Type B pancreatic cell (in vitro differentiated cells): ENCODE measurements around the gene AP2S1. TPM values are rescaled to one million over a fixed set of nuclear protein-coding genes. Genes with fewer than 3 reads are reported as not detected.
A peak's percentile ranks its signal among the peaks of the same experiment; 100 is the strongest.

ENCODE experiments used
- DNase-seq: peaks from one replicate; pipeline ENCODE4 v3.0.0; 2021; ENCODE audit warnings: mixed read lengths; ENCODE audit not compliant: unreplicated experiment; ENCODE audit errors: extremely low spot score
- H3K27ac Mint-ChIP-seq: 2 replicates; pipeline ENCODE4 v1.8.0; 2021; ENCODE audit warnings: mild to moderate bottlenecking, mixed read lengths
- H3K27me3 Mint-ChIP-seq: 2 replicates; pipeline ENCODE4 v1.8.0; 2021; ENCODE audit warnings: mixed read lengths
- H3K36me3 Mint-ChIP-seq: 2 replicates; pipeline ENCODE4 v1.8.0; 2021; ENCODE audit warnings: mixed read lengths
- H3K4me1 Mint-ChIP-seq: one replicate; pipeline ENCODE4 v1.8.0; 2021; ENCODE audit warnings: mixed read lengths; ENCODE audit not compliant: unreplicated experiment
- H3K4me3 Mint-ChIP-seq: 2 replicates; pipeline ENCODE4 v1.8.0; 2021; ENCODE audit warnings: mild to moderate bottlenecking, mixed read lengths
- H3K9me3 Mint-ChIP-seq: 2 replicates; pipeline ENCODE4 v1.8.0; 2021; ENCODE audit warnings: mixed read lengths
- total RNA-seq: library from RNA; stranded (reverse); gene quantifications from 2 replicates; pipeline ENCODE4 v1.2.1, GENCODE V29; 2021; ENCODE audit warnings: low replicate concordance
- TF ChIP-seq, protein P1 (sequence below): fragments of 200-600 bp; sonication (generic); conservative IDR thresholded peaks from 2 replicates; pipeline ENCODE4 v1.5.0; 2021; ENCODE audit warnings: antibody characterized with exemption, mild to moderate bottlenecking

Gene AP2S1
- total RNA-seq, 1 donor from 2014 or later, result 128 TPM

DNA sequence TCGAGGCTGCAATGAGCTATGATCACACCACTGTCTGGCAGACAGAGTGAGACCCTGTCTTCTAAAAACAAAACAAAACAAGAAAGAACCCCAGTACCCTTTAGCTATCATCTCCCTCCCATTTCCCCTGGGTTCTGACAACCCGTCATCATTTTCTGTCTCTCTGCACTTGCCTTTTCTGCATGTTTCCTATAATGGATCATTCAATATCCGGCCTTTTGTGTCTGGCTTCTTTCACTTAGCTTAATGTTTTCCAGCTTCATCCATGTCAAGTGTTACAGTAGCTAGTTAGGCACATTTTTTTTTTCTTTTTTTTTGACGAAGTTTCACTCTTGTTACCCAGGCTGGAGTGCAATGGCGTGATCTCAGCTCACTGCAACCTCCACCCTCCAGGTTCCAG is 16.5 kb downstream of the AP2S1 start:
- TF ChIP-seq, protein P1, sequence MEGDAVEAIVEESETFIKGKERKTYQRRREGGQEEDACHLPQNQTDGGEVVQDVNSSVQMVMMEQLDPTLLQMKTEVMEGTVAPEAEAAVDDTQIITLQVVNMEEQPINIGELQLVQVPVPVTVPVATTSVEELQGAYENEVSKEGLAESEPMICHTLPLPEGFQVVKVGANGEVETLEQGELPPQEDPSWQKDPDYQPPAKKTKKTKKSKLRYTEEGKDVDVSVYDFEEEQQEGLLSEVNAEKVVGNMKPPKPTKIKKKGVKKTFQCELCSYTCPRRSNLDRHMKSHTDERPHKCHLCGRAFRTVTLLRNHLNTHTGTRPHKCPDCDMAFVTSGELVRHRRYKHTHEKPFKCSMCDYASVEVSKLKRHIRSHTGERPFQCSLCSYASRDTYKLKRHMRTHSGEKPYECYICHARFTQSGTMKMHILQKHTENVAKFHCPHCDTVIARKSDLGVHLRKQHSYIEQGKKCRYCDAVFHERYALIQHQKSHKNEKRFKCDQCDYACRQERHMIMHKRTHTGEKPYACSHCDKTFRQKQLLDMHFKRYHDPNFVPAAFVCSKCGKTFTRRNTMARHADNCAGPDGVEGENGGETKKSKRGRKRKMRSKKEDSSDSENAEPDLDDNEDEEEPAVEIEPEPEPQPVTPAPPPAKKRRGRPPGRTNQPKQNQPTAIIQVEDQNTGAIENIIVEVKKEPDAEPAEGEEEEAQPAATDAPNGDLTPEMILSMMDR, result no peak
- Mint-ChIP-seq H3K27me3 (no peaks in the 10 kb centered on the region), H3K9me3 (no peaks in the 10 kb centered on the region), H3K4me1 (no peaks in the 10 kb centered on the region), H3K27ac (no peak overlapping the region), H3K36me3 (no peaks in the 10 kb centered on the region), H3K4me3 (no peak overlapping the region)
- no peak for DNase-seq

DNA sequence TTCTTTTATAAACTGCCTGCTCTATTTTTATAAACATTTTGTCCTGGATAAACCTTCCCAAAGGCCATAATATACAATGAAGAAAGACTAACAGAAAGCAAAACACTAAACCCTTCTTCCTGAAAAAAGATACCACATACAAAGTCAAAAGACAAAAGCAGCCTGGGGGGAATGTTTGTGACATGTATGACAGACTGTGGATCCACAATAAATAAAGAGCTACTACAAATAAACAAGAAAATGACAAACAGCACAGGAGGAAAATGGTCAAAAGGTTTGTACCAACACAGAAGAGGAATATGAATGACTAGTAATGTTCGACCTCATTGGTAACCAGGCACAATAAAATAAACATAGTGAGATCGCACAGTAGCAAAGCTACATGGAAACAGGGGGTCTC is 19.8 kb downstream of the AP2S1 start:
- no peaks in the 10 kb centered on the region for H3K27me3 Mint-ChIP-seq
- no peak overlapping the region for H3K27ac Mint-ChIP-seq
- peaks cover 7% of the 10 kb centered on the region for H3K4me1 Mint-ChIP-seq
- H3K9me3 Mint-ChIP-seq, result no peaks in the 10 kb centered on the region
- no peaks in the 10 kb centered on the region for H3K36me3 Mint-ChIP-seq
- no peak overlapping the region for H3K4me3 Mint-ChIP-seq
- DNase-seq, result no peak
- TF ChIP-seq, protein P1, result no peak

DNA sequence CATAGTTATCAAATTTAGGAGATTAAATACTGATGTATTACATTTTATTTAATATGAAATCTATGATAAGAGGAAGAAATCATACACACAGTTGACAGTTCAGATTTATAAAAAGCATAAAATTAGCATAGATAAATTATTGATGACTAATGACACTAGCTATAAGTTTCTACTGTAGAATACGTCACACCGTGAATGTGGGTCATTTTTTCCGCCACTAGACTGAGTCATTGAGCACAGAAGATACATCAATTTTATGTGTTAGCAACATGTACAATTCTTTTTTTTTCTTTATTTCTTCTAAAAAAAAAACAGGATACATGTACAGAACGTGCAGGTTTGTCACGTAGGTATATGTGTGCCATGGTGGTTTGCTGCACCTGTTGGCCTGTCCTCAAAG is 22.2 kb downstream of the AP2S1 start:
- DNase-seq, result no peak
- Mint-ChIP-seq H3K9me3 (no peaks in the 10 kb centered on the region), H3K27ac (no peak overlapping the region), H3K4me1 (peaks cover 7% of the 10 kb centered on the region), H3K4me3 (no peak overlapping the region), H3K36me3 (no peaks in the 10 kb centered on the region), H3K27me3 (no peaks in the 10 kb centered on the region)
- TF ChIP-seq, protein P1, result no peak

DNA sequence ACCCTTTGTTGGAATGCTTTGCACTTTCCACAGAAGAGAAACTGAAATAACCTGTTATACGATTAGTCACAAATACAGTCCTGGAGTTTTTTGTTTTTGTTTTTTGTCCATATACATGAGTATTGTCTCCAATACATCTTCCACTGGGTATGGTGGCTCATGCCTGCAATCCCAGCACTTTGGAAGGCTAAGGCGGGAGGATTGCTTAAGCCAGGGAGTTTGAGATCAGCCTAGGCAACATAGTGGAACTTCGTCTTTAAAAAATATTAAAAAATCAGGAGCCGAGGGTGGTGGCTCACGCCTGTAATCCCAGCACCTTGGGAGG is 25.0 kb downstream of the AP2S1 start:
- no peaks in the 10 kb centered on the region for H3K27me3 Mint-ChIP-seq
- peak overlapping the region; percentile 89 for H3K27ac Mint-ChIP-seq
- TF ChIP-seq, protein P1, result no peak

DNA sequence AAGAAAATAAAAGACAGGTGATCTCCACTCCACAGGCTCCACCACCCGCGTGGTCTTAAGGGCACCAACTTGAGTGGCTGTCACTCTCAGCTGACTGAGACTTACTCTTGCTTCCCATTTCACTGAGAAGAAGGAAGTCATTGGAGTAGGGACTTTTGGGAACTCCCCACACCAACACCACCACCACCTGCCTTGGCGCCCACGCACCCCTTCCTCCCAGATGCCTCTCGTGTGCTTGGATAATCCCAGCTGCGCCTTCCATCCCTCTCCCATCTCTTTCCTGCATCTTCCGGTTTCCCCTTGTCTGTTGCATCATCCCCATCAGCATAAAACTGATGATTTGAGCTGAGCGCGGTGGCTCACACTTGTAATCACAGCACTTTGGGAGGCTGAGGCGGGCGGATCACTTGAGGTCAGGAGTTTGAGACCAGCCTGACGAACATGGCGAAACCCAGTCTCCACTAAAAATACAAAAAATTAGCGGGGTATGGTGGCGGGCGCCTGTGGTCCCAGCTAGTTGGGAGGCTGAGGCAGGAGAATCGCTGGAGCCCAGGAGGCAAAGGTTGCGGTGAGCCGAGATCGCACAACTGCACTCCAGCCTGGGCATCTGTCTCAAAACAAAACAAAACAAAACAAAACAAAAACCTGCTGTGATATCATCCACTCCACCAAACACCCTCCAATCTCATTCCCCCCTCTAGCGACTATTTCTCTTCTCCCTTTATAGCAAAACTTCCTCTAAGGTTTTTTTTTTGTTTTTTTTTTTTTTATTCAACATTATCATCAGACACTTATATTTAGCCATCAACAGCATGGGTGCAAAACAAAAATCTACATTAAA is 25.5 kb downstream of the AP2S1 start:
- Mint-ChIP-seq H3K27me3 (no peaks in the 10 kb centered on the region), H3K36me3 (no peaks in the 10 kb centered on the region), H3K27ac (peak overlapping the region; percentile 89), H3K9me3 (no peaks in the 10 kb centered on the region), H3K4me3 (peak overlapping the region; percentile 64), H3K4me1 (peaks cover 20% of the 10 kb centered on the region)
- no peak for DNase-seq
- TF ChIP-seq, protein P1, result no peak

More for the DNA sequence above, 25.0 kb downstream of the AP2S1 start:
- Mint-ChIP-seq H3K4me1 (peaks cover 15% of the 10 kb centered on the region), H3K4me3 (peak overlapping the region; percentile 64), H3K36me3 (no peaks in the 10 kb centered on the region), H3K9me3 (no peaks in the 10 kb centered on the region)
- DNase-seq, result no peak
